ENCODE data around the gene BCAS1. TPM values are rescaled to one million over a fixed set of nuclear protein-coding genes. Genes with fewer than 3 reads are reported as not detected.

The BCAS1 gene
- total RNA-seq, 1 experiment from 2014 or later: 3.1 TPM

DNA sequence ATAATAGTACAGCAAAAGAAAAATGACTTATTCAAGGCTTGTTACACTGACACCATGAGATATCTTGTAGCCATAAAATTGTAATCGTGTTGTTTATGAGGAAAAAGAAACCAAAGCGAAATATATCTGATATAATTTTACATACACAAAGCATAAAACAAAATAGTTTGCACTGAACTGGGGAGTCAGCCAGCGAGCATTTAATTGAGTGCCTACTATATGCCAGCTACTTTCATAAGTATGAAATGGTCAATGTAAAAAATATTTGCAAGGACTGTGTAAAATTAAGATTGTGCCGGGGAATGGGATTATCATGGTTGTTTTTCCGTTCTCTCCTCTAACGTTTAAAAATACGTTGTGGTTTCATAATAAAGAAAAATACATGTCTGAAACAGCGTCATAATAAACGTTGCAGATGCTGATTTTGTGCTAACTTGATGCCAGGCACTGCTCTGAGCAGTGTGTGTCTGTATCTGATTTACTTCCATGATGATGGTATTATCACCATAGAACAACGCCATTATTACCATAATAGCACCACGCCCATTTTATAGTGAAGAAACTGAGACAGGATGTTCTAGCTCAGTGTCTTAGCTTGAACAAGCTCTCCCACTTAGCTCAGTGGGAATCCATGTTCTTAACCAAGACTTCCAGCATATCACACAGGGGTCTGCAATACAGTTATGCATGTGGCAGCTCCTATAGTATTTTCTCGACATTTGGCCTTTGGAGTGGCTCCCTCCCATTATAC, 144.6 kb downstream of the BCAS1 start:
- no TSS peak for BruUV-seq (replicated peaks)
- peaks cover 39% of the 10 kb centered on the region for H3K4me1 ChIP-seq (ENCODE audit: control insufficient read depth, insufficient read depth, low read length)
- peak overlapping the region; percentile 94 for H3K27ac ChIP-seq (ENCODE audit: low read length)
- no peaks in the 10 kb centered on the region for H3K36me3 ChIP-seq (ENCODE audit: control insufficient read depth, insufficient read depth, low read length)
- H3K9me3 ChIP-seq (ENCODE audit: control insufficient read depth, insufficient read depth, low read depth, low read length): no peaks in the 10 kb centered on the region
- TF ChIP-seq POLR2AphosphoS5 (IDR thresholded peaks at IDR 0.05; ENCODE audit: low read depth, low read length) (no peak), TCF7L2 (IDR thresholded peaks at IDR 0.05; ENCODE audit: low read depth, low read length) (no peak), SIN3A (IDR thresholded peaks at IDR 0.05; ENCODE audit: borderline replicate concordance, insufficient read depth, low read depth, low read length) (no peak), REST (IDR thresholded peaks at IDR 0.05; ENCODE audit: insufficient read depth in 1 of 2, low read depth in 2 of 2, low read length in 1 of 2) (no peak)
- TF ChIP-seq, protein P1, sequence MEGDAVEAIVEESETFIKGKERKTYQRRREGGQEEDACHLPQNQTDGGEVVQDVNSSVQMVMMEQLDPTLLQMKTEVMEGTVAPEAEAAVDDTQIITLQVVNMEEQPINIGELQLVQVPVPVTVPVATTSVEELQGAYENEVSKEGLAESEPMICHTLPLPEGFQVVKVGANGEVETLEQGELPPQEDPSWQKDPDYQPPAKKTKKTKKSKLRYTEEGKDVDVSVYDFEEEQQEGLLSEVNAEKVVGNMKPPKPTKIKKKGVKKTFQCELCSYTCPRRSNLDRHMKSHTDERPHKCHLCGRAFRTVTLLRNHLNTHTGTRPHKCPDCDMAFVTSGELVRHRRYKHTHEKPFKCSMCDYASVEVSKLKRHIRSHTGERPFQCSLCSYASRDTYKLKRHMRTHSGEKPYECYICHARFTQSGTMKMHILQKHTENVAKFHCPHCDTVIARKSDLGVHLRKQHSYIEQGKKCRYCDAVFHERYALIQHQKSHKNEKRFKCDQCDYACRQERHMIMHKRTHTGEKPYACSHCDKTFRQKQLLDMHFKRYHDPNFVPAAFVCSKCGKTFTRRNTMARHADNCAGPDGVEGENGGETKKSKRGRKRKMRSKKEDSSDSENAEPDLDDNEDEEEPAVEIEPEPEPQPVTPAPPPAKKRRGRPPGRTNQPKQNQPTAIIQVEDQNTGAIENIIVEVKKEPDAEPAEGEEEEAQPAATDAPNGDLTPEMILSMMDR (IDR thresholded peaks at IDR 0.05): no peak
- no peak overlapping the region for H3K4me3 ChIP-seq (ENCODE audit: low read depth in 2 of 2, low read length in 2 of 2)
- DNase-seq (ENCODE audit: low read depth, low spot score): no peak
- ATAC-seq: no peak
- intact Hi-C loops (cut with micrococcal nuclease; ENCODE audit: unreplicated experiment) (no loop called here), in situ Hi-C loops (cut with HindIII; ENCODE audit: low pct_unique_long_range_greater_than_20kb, low sequenced_read_pairs) (no loop called here)
- no peaks in the 10 kb centered on the region for H3K27me3 ChIP-seq (ENCODE audit: control insufficient read depth, insufficient read depth, low read length)
- ChIA-PET POLR2A (interaction anchor here (0.5 to 0.7 kb wide), 2 partner anchors 143 to 370 kb away, joined by 3 to 5 read pairs; no protein-coding TSS in a partner anchor), CTCF (interaction anchor here (0.6 kb wide), 1 partner anchor 10 kb away, joined by 4 read pairs; no protein-coding TSS in a partner anchor)

- Histone ChIP-seq H3K27me3 (ENCODE audit: control insufficient read depth, insufficient read depth, low read length) (no peaks in the 10 kb centered on the region), H3K9me3 (ENCODE audit: control insufficient read depth, insufficient read depth, low read depth, low read length) (no peaks in the 10 kb centered on the region), H3K27ac (ENCODE audit: low read length) (peak overlapping the region; percentile 78), H3K36me3 (ENCODE audit: control insufficient read depth, insufficient read depth, low read length) (no peaks in the 10 kb centered on the region), H3K4me3 (ENCODE audit: low read depth in 2 of 2, low read length in 2 of 2) (no peak overlapping the region), H3K4me1 (ENCODE audit: control insufficient read depth, insufficient read depth, low read length) (peaks cover 19% of the 10 kb centered on the region)
- CTCF ChIA-PET: interaction anchor here (0.5 kb wide), 1 partner anchor 163 kb away, joined by 17 read pairs; no protein-coding TSS in a partner anchor
- POLR2A ChIA-PET: no interaction called here
- intact Hi-C loops (cut with micrococcal nuclease; ENCODE audit: unreplicated experiment): no loop called here
- DNase-seq (ENCODE audit: low read depth, low spot score) (no peak), ATAC-seq (no peak)
- TF ChIP-seq, protein P1 (IDR thresholded peaks at IDR 0.05): no peak
- TF ChIP-seq SIN3A (IDR thresholded peaks at IDR 0.05; ENCODE audit: borderline replicate concordance, insufficient read depth, low read depth, low read length) (no peak), POLR2AphosphoS5 (IDR thresholded peaks at IDR 0.05; ENCODE audit: low read depth, low read length) (no peak), TCF7L2 (IDR thresholded peaks at IDR 0.05; ENCODE audit: low read depth, low read length) (no peak), REST (IDR thresholded peaks at IDR 0.05; ENCODE audit: insufficient read depth in 1 of 2, low read depth in 2 of 2, low read length in 1 of 2) (no peak)
- BruUV-seq (replicated peaks): no TSS peak
- in situ Hi-C loops (cut with HindIII; ENCODE audit: low pct_unique_long_range_greater_than_20kb, low sequenced_read_pairs): no loop called here
Observed at GRCh38 chr20:53923566-53924369, 146.6 kb downstream of the BCAS1 start.

Measured in Panc1 (cell line).